Stimulated activated CD8-positive, alpha-beta memory T cell treated with anti-CD3 and anti-CD28 coated beads, Interleukin-15, amount 100 ng/mL, for 48 hours (primary cell): ENCODE results near the gene ZFYVE28.

Source experiments
- DNase-seq, 2 donors: peaks; one replicate each; pipeline ENCODE4 v3.0.0-alpha.2; 2020; ENCODE audit warnings: low read depth in 2 of 2

Gene ZFYVE28

DNA sequence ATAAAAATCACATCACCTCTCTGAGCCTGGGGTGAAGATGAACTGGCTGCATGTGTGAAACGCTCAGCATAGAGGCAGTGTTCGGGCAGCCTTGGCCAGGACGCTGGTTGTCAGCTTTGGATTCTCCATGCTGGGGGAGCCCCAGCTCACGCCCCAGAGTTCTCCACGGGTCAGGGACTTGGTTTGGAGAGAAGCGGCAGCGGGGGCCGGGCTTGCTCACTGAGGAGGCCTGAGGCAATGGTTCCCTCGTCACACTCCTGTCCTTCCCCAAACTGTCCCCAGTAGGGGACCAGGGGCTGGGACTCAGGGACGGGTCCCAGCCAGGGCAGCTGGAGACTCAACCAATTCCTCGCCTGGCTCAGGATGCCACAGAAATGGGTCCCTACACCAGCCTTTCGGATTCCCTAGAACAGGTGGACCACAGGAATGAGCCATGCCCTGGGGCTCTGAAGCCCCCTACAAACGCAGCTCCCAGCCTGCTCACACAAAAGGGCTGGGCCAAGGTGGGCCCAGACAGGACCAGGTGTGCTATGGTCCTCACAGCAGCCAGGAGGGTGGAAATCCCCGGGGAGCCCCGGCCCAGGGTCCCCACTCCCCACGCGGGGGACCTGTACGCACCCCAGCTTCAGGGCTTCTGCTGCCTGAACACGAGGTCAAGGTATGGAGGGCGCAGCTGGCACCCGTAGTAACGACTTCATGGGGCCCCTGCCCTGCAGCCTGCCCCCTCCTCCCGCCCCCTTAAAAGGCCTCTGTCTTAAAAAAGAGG is 157.9 kb downstream of the ZFYVE28 start:
- no peak for DNase-seq

DNA sequence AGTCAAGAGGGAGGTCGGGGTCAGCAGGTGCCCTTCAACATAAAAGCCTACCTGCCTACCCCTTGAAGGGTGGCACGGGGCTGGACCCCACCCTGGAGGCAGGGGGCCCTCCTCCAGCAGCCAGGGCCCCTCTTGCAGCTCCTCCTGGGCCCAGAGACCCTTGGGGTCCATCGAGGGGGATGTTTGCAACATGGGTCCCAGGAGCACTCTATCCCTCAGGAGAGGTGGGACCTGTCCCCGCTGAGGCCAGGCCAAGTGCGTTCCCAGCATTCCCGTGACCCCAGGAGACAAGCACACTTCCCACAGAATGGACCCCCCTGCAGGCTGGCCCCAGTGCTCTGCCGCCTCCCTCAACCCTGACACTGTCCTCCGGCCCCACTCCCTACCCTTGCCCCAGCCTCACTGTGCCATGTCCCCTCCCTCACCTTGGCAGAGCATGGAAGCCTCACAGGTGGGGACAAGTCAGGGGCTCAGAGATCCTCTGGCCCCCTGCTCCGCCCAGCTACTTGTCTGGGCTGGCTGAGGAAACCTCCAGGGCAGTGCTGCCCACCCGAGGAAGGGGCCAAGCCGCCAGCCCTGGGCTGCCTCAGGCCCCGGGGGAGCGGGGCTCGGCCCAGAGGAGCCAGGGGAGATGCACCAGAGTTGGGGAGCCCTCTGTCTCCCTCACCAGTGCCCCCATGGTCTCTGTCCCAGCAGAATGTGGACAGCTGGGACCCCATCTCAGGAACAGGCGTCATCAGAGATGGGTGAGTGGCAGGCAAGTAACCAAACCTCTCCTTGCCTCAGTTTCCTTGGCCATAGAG is 158.7 kb downstream of the ZFYVE28 start:
- no peak for DNase-seq

DNA sequence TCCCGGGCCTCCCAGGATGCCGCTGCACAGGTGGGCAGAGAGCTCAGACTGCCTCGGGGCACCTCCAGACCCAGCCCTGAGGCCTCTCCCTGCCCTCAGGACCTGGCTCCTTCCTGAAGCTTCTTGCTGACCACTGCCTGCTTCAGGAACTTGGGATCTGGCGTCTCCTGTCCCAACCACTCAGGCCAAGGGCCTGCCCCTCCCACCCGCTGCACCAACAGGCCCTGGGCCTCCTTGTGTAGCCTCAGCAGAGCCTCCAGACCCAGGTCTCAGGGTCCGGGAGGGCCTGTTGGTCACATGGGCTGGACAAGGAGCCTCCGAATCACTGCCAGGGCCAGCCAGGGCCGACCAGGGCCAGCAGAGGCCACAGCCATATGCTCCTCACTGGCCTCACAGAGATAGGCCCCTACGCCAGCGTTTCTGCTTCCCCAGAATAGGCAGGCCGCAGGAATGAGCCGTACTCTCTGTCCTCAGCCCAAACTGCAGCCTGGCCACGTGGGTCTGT is 159.4 kb downstream of the ZFYVE28 start:
- DNase-seq = no peak

DNA sequence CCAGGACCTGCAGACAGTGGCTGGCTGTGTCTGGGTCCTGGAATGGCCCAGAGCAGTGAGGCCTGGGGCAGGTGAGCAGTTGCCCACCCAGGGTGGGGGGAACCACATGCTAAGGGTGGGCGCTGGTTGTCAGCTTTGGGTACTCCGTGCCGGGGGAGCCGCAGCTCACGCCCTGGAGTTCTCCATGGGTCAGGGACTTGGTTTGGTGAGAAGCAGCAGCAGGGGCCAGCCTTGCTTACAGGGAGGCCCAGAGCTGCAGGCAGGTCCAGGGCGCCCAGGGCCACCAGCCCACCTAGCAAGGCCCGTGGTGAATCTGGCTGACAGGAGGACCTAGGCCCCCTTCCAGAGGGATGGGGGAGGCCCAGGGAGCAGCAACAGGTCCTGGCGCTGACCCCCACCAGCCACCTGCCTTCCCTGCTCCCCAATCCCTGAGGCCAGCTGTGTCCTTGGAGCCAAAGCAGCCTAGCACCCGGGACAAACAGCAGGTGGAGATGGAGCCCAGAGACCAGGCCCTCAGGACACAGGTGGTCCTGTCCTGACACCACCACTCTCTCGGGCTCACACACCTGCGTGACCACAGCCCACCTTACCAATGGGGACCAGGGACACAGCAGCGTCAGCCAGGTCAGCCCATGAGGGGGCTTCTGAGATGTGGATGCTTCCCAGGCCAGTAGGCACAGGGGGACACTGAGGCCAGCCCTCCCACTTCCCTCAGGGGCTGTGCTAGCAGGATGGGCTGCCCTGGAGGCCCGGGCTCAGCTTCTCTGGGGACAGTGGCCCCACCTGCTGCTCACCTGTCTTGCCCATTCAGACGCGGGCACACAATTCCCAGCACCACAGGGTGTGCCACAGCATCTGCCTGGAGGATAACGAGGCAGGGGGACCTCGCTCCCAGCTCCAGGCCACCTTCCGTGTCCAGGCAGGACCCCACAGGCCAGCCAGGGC is 160.1 kb downstream of the ZFYVE28 start:
- no peak for DNase-seq

DNA sequence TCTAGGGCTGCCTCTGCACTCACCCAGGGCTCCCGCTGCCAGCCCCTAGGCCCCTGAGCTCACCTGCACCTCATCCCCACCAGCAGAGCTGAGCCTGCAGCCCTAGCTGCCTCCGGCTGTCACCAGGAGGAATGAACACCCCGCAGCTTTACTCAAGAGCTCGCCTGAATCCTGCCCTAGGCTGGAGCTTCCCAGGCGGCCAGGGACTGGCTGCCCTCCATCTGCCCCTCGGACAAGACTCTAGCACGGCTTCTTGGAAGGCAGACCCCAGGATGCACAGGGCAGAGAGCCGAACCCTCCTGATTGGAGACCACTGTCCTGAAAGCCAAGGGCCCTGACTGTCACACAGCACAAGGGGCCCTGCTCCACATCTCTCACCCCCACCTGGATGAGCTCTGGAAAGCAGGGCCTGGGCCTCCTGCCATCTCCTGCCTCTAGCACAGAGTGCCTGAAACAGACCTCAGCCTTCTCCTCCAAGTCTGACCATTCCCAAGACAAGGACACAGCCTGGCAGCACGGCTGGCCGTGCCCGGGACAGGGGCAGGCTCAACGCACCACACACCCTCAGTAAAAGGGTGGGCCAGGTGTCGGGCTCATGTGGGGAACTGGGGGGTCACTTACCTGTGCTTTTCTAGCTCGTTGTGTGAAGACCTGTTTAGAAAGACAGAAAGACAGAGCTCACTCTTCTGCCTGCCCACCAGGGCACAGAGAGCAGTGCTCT is 160.9 kb downstream of the ZFYVE28 start:
- no peak for DNase-seq

DNA sequence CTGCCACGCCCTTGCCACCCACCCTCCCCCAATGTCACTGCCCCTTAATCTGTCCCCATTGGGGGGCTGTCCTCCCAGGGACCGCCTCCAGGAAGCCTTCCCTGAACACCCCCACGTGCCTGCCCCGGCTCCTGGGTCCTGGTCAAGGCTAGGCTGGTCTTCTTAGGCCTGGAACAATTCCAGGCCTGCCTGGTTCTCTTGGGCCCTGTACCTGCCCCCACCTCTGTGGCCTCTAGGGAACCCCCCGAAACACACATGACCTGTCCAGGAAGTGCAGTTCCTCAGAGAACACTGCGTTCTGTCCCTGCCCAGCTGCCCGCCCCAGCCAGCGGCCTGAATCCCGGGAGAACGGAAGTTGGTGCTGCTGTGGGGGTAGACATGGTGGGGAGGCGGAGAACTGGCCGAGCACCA is 161.7 kb downstream of the ZFYVE28 start:
- DNase-seq = no peak

DNA sequence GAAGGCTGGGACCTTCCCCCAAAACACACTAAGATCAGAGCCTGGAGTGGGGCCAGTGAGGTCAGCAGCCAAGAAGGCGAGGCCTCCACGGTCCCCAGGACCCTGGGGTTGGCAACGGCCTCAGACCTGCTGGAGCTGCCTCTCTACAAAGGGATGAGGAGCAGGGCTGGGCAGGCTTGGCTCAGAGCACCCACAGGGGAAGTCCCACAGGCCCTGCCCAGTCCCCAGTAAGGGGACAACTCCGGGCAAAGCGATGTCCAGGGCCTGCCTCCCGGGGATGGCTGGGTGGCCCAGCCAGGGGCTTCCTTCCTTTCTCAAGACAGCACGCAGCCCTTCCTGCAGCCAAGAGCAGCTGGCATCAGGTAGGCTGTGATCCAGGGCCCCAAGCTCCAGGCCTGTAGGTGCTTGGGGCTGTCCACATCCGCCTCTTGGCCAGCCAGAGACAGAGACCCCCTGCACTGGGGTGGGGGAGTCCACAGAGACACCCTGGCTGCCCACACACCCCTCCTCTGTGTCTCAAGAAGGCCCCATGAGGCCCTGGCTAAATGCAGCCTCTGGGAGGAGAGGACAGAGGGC is 162.2 kb downstream of the ZFYVE28 start:
- DNase-seq = no peak

DNA sequence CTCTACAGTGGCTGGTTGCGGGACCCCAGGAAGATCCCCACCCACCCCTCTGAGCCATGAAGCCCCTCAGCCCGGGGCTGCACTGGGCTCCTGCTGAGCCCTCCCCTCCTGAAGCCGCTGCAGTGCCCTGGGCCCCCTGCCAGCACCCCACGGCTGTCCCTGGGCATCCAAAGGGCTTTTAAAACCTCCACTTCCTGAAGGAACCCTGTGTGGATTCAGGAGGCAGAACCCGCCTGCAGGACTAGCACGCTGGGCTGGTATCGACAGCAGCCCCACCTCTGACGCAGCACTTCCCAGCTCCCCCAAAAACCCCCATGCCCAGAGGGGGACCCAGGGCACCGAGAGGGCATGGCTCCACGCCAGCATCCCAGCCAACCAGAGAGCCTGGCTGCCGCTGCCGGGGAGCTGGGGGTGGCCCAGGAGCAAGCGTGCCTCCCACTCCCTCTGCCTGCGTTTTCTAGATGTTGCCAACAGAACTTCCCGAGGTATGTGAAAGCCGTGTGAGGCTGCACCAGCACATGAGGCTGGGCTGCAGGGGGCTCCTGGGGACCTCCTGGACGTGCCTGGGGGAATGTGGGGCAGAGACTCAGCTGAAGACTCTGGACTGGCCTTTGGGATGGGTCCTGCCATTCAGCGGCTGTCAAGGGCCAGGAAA is 162.8 kb downstream of the ZFYVE28 start:
- DNase-seq = no peak

DNA sequence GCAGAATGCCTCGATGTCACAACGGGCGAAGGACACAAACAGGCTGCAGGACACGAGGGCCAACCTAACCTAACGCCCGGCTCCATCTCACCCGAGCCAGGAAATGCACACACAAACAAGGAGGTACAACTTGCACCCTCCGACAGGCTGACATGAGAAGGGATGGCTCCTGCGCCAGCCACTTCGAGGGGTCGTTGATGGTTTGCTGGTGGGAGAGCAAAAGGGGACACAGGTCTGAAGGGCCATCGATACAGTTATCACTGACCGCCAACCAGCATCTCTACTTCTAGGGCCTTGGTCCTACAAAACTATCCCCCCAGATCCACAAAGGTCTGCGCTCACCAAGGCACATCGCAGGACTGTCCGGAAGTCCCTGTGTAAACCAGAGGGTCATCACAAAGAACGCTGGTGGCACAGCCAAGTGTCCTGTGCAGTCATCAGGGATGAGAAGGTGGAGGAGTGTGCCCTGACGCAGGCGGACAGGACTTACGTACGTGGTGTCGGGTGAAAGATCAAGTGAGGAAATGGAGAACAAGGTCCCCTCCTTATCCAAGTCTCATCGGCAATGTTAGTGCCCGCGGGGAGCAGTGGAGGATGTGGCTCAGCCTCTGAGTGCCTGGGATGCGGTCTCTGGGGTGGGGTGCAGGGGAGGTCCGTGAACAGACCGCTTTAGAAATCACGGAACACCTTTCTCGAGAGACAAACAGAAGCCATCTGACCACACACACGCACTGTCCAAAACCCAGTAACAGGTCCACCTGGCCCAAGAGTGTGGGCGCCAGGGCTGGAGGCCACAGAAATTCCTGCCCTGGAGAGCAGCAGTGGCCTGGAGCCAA is 163.6 kb downstream of the ZFYVE28 start:
- DNase-seq = no peak

DNA sequence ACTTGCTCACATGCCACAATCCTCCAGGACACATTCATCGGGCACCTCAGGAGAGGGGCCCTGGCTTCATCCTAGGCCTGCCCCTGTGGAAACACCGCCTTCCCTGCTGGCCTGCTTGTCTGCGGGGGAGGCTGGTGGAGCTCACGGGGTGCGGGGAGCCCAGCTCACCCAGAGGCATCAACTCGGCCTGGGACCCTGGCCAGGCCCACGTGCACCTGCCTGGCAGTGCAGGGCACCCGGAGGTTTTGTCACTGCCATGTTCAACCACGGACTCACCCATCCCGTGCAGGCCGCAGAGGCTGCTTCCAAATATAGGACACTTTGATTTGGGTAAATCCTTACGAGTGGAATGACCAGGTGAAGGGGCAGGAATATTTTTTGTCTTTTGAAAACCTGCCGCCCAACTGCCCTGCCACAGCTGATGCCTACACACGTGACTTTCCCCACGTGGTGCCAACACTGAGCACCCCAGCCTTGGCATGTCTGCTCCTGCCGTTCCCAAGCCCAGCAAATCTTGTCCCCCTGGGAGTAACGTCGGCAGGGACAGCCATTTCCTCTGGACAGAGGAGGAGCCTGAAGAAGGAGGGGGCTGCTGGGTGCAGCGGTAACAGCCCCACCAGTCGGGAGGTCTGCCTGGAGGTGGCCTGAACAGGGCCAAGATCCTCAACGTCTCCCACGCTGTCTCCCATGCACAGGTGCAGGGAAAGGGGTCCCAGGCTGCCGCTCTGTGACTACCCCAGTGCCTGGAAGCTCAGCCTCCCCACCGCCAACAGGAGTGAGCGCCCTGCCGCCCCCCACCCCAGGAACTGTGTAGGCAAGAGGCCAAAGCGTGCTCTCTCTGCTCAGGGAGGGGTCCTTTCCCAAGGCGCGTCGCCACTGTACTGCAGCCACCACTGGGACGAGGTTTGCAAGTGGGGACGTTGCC is 165.0 kb downstream of the ZFYVE28 start:
- DNase-seq = no peak

DNA sequence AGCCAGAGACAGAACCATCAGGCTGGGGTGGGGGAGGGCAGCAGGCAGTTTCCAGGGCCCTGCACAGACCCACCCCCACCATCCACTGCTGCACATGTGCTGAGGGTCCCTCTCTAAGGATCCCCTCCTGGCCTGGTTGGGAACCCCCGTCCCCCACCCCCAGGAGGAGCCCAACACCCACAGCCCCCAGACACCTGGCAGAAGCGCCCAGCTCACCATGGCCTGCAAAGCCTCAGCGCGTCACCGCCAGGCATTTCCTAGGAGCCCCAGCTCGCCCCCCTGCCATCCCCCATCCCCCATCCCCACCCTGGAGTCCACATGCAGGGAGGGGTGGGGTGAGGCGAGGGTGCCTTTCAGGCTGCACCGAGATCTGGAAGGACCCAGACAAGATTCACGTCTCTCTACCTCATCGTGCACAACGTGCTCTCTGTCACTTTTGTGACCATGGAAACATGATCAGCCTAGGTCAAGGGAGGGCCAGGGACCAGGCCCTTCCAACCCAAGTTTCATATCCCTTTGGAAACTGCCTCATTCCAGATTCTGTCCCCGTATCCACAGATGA is 165.8 kb downstream of the ZFYVE28 start:
- DNase-seq = no peak

DNA sequence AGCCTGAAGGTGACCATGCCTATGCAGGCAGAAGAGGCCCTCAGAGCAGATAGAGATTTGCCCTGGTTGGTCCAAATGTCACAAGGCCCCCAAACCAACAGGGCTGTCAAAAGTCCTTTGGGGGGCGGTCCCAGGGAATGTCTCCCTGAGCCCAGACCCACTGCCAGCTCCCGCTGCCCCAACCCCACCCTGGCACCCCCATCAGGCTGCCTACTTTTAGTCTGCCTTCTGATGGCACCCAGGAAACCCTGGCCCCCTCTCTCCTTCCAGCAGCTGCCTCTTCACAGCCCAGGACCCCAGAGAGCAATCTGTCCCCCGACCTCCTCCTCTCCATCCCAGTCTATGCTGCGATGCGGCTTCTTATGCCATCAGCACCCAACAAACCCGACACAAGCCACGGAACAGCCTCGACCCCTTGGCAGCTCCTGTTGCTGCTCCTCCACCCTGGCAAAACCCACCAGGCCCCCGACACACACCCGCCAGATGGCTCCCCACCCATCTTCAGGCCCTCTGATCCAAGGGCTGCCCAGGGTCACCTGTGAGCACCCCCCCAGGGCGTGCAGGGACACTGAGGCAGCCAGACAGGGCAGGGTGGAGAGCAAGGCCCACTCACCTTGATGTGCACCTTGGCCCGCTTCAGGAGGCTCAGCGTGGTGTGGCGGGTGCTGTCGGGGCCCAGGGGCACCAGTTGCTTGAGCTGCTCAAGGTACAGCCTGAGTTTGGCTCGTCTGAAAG is 166.5 kb downstream of the ZFYVE28 start:
- DNase-seq = no peak

DNA sequence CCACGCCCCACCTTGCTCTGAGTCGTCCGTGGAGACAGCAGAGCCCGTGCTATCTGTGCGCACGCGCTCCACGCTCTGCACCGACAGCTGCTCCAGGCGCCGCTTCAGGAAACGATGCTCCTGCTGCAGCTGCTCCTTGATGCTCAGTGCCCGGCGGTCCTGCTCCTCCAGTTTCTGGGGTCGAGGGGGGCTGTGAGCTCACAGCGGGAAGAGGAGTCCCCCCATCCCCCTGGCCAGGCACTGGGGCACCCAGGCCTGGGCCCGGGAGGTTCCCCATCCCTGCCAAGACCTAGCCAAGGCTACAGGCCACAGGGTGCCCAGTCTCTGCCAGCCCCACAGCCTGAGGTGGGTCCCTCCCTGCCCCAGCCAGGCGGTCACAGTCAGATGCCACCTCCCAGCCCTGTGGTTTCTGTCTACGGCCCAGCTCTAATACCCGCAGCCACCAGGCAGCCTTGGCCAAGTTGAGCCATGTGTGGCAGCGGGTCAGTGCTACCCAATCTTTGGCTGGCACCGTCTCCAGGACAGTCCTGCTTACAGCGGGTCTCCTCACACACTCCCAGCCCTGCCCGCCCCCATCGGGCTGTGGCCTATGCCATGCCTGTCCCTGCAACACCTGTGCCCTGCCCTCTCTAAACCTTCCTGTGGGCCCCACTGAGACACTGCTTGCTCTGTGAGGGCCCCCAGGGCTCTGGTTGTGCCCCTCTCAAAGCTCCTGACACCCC is 167.2 kb downstream of the ZFYVE28 start:
- DNase-seq = no peak

DNA sequence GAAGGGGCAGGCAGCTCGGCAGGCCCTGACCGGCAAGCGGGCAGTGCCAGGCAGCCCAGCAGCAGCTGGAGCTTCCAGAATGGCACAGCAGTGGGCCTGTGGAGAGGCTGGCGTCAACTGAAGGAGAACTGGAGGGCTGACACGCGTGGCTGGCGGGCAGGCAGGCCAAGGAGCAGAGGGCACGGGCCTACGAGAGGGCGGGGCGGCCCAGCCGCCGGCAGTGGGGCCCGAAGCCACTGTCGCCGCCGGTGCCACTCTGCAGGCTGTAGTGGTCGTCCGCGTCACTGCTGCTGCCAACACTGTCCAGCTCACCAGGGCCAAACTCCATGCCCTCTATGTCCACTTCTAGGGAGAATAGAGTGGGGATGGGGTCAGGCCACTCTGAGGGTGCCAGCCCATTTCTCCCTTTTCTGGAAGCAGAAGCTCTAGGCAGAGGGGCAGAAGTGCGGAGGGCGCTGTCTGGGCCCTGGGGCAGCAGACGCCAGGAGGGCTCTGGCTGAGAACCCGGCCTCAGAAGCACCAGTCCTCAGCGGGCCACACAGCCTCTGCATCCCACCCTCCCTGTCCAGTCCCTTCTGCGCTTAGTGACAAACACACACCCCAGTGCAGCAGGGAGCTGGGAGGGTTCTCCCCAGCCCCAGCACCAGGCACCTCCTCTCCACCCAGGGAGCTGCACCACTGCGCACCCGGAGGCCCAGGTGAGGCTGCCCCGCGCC is 167.9 kb downstream of the ZFYVE28 start:
- no peak for DNase-seq

DNA sequence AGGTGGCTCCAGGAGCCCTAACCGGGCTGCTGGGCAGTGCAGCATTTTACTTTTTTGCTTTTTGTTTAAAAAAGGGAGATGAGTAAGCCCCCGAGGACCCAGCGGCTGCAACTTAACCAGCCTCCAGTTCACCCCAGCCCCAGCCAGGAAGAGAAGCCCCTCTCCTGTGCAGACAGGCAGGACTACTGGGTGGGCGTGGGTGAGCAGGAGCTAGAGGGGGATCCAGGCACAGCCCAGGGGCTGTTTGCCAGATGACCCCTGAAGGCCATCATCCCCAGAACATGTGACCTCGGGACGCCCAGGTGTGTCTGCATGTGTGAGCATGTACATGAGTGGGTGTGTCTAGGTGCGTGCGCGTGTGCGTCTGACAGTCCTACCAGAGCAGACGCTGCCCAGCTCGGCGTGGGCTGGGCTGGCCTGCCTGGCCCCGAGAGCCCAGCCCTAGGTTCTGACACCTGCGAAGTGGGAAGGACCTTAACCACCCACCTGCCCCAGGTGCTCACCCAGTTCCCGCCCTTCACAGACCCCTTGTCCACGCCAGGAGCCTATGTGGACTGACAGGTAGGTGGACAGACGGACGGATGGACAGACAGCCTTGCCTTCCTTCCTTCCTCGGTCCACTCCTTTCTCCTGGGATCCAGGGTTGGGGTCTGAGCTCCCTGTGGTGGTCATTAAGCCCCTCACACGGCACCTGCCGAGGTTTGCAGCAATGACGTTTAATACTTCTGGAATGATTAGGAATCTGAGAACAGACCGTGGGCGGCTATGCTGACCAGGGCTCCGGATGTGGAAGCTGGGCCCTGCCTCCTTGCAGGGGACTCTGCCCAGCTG is 168.7 kb downstream of the ZFYVE28 start:
- no peak for DNase-seq
